ENCODE measurements around the gene F12. TPM values are rescaled to one million over a fixed set of nuclear protein-coding genes. Genes with fewer than 3 reads are reported as not detected.

F12 gene
- total RNA-seq, 1 donor from 2014 or later, result 15.3 TPM

DNA sequence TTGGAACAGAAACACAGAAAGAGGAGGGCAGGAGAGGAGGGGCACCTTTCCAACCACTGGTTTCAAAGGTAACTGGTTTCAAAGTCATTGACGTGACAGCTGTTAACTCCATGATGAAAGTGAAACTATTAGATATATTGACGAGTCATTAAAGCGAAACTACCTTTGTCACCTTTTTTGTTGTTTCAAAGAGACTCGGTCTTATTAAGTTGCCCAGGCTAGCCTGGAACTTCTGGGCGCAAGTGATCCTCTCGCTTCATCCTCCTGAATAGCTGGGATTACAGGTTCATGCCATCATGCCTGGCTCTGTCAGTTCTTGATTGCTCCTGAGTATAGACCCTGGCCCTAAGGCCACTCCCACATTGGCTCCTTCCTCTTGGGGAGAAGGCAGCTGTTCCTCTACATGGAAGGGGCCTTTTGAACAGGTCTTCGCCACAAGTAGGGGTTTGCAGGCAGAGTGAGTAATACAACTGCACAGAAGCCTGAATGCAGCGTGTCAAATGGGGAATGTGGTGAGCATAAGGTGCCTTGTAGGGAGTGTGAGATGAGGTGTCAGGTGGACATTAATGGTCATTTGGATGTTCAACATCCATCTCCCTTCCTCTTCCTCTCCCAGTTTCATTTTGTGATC lies 3.4 kb upstream of the F12 start:
- DNase-seq (ENCODE audit: low spot score), result no peak

- DNase-seq (ENCODE audit: low spot score), result no peak
These were observed 1.2 kb upstream of the F12 start for GRCh38 chr5:177410575-177410974.

DNA sequence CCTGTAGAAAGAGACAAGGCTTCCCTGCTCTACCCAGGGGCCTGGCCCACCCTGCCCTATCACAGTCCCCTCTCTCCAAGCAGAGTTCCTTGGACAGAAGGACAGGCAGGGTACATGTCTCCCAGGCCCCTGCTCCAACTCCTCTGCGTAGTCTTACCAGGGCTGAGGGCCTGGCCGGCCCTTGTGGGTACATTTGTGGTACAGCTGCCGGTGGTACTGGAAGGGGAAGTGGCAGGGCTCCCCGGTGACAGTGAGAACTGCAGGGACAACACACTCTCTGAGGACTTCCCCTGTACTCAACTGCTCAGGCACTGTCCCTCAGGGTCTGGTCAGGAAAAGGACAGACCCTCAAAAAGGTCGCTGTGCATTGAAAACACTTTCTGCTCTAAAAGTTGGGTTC lies 3.6 kb downstream of the F12 start:
- DNase-seq (ENCODE audit: low spot score), result no peak

DNA sequence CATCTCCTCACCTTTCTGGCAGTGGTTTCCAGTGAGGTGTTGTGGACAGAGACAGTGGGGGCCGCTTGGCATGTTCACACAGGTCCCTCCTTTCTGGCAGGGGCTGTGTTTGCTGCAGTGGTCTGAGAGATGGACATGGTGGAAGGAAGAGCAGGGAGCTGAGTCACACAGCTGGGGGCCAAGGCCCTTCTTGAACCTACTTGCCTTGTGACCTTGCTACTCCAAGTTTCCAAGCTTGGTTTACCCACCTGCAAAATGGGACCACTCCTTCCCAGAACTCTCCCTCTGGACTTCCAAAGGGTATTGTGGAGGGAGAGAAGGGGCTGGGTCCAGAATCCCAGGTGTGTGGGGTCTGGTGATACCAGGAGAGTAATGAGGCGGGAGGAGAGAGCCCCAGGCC lies 4.1 kb downstream of the F12 start:
- no peak for DNase-seq (ENCODE audit: low spot score)

GRCh38 chr5:177404641-177405179 lies 4.7 kb downstream of the F12 start:
- no peak for DNase-seq (ENCODE audit: low spot score)

DNA sequence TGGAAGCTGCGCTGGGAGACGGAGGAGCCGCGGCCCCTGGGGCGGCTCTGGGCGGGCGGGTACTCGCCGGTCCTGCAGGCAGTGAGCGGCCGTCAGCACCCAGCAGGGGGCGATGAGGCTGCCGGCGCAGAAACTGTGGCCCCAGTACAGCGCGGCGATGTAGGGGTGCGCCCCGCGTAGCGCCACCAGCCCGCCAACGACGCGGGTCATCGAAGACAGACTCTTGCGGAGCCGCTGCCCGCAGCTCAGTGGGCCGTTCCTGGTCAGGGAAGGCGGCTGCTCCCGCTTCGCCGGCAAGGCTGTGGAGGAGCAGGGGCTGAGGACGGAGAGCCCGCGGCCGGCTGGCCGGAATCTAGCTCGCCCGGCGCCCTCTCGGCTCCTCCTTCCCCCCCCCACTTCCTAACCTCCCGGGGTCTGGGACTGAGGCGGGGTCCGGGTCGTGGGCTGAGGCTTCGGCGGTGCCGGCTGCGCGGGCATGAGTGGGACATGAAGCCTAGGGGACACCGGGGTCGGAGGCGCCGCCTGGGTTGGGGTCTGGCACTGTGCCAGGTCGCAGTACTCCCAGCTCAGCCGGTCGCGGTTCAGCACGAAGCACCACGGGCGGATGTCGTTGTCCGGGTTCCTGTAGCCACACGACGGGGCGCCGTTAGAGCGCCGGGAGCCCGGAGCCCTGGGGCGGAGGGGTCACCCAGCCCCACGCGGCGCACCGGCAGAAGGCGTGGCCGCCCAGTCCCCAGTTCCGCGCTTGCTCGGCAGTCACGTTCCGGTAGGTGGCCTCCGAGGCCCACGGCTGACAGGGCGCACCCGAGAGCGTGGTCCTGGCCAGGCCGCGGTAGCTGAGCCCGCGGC lies 5.3 kb downstream of the F12 start:
- DNase-seq (ENCODE audit: low spot score), result peak; percentile 87

DNA sequence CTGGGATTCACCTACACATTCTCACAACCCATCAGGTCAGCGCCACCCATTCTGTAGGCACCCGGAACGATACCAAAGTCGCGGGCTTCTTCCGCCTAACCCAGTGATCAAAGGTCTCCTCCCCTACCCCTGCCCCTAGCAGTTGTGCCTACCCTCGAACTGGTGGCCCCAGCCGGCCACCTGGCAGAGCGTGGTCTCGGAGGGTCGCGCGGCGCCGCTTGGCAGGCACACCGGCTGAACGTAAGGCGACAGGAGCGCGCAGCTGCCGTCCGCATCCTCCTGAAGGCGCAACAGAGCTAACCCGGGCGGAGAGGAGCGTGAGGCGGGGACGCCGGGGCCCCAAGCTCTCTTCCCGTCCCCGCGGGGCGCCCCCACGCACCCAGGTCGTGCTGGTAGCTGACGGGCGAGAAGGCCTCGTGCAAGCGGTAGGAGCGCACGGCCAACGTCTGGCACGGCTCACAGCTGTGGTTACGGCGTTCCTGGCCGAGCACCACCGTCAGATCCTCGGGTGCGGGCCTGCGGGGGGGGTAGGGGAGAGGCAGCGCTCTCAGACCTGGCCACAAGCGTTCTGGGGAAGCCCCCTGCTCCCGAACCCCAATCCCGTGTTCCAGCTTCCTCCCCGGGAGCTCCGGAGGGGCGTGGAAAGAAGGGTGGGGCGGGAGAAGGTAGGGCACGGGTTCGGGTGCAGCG lies 6.1 kb downstream of the F12 start:
- no peak for DNase-seq (ENCODE audit: low spot score)

GRCh38 chr5:177402271-177403043 lies 6.9 kb downstream of the F12 start:
- DNase-seq (ENCODE audit: low spot score), result peak; percentile 78

- peak; percentile 63 for DNase-seq (ENCODE audit: low spot score)
These were observed 9.1 kb downstream of the F12 start, which contains the start of gene PFN3 for GRCh38 chr5:177399997-177400868. Gene PFN3, minus strand, starts transcription at chr5:177400661. Its CDS starts 85 bp downstream, at chr5:177400576.

- DNase-seq (ENCODE audit: low spot score), result no peak
These were observed 11.4 kb downstream of the F12 start for GRCh38 chr5:177397875-177398390.

- no peak for DNase-seq (ENCODE audit: low spot score)
These were observed 12.6 kb downstream of the F12 start for GRCh38 chr5:177396807-177397206.

- no peak for DNase-seq (ENCODE audit: low spot score)
These were observed 13.3 kb downstream of the F12 start for GRCh38 chr5:177396078-177396477.

- DNase-seq (ENCODE audit: low spot score), result no peak
These were observed 15.4 kb downstream of the F12 start for GRCh38 chr5:177393990-177394389.

- no peak for DNase-seq (ENCODE audit: low spot score)
These were observed 16.1 kb downstream of the F12 start for GRCh38 chr5:177393206-177393765.

GRCh38 chr5:177392765-177393164 lies 16.6 kb downstream of the F12 start:
- DNase-seq (ENCODE audit: low spot score), result no peak

GRCh38 chr5:177390363-177391300 lies 18.7 kb downstream of the F12 start:
- DNase-seq (ENCODE audit: low spot score), result peak; percentile 88

- DNase-seq (ENCODE audit: low spot score), result peak; percentile 48
These were observed 19.9 kb downstream of the F12 start for GRCh38 chr5:177389241-177390169.

Data from mucosa of gallbladder (tissue), 1 donor.